Hippocampal formation (tissue), 2 donors: ENCODE measurements around the gene ZNF536.
"Not testable (repeated sequence)": the region's sequence is repeated elsewhere in the genome, so short reads cannot be mapped to it uniquely, and the experiment has no call there.

ENCODE experiments used
- DNase-seq, 2 donors: peaks; one replicate each; lab custom pipeline; 2025; lab: John Stamatoyannopoulos, UW

The ZNF536 gene

GRCh38 chr19:30482956-30483355 lies 110.8 kb downstream of the ZNF536 start:
- no peak for DNase-seq

GRCh38 chr19:30486250-30486649 lies 114.1 kb downstream of the ZNF536 start:
- DNase-seq = not testable (repeated sequence)

GRCh38 chr19:30487178-30487577 lies 115.0 kb downstream of the ZNF536 start:
- DNase-seq = no peak

GRCh38 chr19:30488191-30488590 lies 116.0 kb downstream of the ZNF536 start:
- no peak for DNase-seq

GRCh38 chr19:30490760-30491159 lies 118.6 kb downstream of the ZNF536 start:
- DNase-seq = no peak

- DNase-seq = no peak
Observed at GRCh38 chr19:30492586-30493270, 120.5 kb downstream of the ZNF536 start.

GRCh38 chr19:30497034-30497433 lies 124.8 kb downstream of the ZNF536 start:
- DNase-seq = no peak

- DNase-seq = not testable (repeated sequence)
Observed at GRCh38 chr19:30498085-30498484, 125.9 kb downstream of the ZNF536 start.

- DNase-seq = peak; percentile 10 to 30
Observed at GRCh38 chr19:30498707-30499106, 126.5 kb downstream of the ZNF536 start.

- no peak for DNase-seq
Observed at GRCh38 chr19:30504272-30504671, 132.1 kb downstream of the ZNF536 start.

GRCh38 chr19:30512176-30513081 lies 140.2 kb downstream of the ZNF536 start:
- no peak for DNase-seq

GRCh38 chr19:30513082-30513411 lies 140.9 kb downstream of the ZNF536 start:
- no peak for DNase-seq

- no peak for DNase-seq
Observed at GRCh38 chr19:30516111-30516510, 143.9 kb downstream of the ZNF536 start.

GRCh38 chr19:30516531-30516930 lies 144.3 kb downstream of the ZNF536 start:
- no peak for DNase-seq

GRCh38 chr19:30518965-30519606 lies 146.9 kb downstream of the ZNF536 start:
- no peak for DNase-seq

- no peak for DNase-seq
Observed at GRCh38 chr19:30519607-30520205, 147.5 kb downstream of the ZNF536 start.

GRCh38 chr19:30520735-30521479 lies 148.7 kb downstream of the ZNF536 start:
- DNase-seq = no peak

- DNase-seq = no peak
Observed at GRCh38 chr19:30521937-30522336, 149.8 kb downstream of the ZNF536 start.

GRCh38 chr19:30522341-30522740 lies 150.2 kb downstream of the ZNF536 start:
- no peak for DNase-seq

- DNase-seq = no peak
Observed at GRCh38 chr19:30523791-30524190, 151.6 kb downstream of the ZNF536 start.

GRCh38 chr19:30525383-30525782 lies 153.2 kb downstream of the ZNF536 start:
- no peak for DNase-seq

GRCh38 chr19:30528919-30529318 lies 156.7 kb downstream of the ZNF536 start:
- no peak for DNase-seq
